Superior temporal gyrus (tissue), 1 donor: ENCODE results near the gene SUSD5.
"Not testable (repeated sequence)": the region's sequence is repeated elsewhere in the genome, so short reads cannot be mapped to it uniquely, and the experiment has no call there.

ENCODE experiments used
- DNase-seq: peaks from one replicate; pipeline ENCODE4 v3.0.0-alpha.2; 2016; ENCODE audit errors: extremely low spot score

SUSD5 gene

DNA sequence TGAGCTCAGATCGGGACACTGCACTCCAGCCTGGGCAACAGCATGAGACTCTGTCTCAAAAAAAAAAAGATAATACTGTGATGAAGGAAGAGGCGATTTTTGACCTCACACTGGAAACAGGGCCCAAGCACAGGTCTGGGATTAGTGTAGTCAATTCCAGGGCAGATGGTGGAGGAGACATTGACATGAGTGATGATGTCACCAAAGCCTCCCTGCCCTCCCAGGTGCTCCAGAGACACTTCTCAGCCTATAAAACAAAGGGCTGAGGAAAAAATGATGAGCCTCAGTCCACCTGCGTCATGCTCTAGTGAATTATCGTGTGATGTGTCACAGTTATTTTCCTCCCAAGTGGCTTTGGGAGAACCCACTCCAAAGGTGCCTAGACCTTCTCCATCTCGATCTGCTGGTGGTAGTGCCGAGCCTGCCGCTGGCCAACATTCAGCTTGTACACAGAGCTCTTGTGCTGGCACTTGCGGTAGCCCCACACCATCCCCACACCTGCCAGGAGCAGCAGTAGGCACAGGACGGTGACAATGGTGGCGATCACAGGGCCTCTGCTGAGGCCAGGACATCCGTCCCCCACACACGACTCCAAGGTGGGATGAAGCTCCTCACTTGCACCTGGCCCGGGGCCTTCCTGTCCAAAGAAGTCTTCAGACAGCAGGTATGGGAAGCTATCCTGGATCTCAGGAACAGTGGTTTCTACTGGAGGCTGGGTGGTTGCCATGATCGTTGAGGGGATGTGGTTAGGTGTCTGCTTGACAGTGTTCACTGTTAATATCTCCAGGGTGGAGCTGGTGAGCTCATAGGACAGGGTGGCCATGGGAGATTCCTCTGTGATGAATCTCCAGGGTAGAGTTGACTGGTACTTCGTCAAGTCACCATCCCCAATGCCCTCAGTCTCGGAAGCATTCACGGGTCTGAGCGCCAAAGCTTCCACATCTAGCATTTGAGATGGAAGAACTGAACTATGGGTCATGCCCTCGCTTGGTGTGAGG is 65.9 kb downstream of the SUSD5 start:
- DNase-seq, result no peak

DNA sequence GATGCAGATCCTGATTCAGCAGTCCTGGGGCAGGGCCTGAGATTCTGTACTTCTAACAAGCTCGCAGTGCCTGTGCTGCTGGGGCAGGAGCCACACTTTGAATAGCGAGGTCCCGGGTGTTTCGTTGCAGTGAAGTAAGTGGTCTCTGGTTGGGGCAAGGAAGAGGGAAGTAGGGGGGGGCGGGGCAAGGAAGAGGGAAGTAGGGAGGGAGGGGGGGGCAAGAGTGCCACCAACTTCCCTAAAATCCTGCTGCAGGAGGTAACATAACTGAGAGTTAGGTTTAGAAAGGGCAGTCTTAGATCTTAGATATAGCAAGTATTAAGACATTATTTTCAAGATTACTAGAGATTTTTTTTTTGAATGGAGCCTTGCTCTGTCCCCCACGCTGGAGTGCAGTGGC is 69.3 kb downstream of the SUSD5 start:
- no peak for DNase-seq

DNA sequence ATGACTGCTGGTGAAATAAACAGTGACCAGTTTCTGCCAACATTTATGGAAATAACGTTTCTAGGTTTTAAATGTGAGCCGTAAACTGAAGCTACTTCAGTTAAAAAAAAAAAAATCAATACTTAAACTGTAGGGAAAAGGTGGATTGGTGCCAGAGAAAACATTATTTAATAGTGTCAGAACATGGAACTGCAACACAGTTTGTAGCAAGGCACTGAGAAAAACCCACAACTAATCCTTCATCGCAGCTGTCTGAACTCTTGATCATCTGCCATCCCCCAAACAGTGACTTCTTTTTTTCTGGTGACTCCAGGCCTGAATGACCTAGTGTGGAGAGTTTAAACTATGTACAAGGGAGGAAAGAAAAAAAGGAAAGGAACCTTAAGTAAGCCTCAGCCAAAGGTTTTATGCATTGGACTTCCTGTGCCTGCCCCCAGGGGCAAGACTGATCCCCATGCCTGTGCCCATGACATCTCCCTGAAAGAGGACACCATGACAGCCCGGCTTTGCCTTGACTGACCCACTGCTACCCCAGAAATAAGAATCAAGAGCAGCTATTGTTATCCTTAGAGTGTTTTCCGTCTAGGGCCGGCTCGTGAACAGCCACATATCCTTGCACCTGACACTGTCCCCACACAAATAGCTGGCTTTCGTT is 71.7 kb downstream of the SUSD5 start:
- DNase-seq, result peak; percentile 95

DNA sequence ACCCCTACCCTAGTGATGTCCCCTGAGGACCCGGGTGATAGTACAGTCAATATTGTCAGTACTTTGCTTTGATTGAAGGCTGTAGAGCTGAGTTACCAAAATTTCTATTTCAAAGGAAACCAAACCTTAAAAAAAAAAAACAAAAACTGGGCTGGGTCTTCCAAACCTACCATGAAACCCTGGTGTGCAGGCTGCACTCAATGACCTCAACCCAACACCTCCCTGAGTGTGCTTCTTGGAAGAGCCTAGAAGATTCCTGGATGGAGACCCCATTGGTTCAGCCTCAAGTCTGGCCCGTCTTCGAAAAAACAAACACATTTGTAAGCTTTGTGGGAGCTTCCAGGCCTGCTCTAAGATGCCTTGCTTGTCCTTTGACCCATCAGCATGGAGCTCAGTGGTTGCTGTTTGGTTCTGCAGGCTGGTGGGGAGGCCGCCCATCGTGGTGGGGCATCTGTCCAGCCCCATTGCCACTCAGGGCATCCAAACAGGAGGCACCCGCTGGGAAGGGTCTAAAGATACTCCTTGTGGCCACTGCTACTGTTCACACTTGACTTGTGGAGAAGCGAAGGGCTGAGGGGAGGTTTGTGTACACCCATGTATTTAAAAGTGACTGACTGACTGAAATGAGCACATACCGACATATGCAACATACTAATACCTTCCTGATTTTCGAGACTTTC is 72.6 kb downstream of the SUSD5 start:
- DNase-seq, result no peak

DNA sequence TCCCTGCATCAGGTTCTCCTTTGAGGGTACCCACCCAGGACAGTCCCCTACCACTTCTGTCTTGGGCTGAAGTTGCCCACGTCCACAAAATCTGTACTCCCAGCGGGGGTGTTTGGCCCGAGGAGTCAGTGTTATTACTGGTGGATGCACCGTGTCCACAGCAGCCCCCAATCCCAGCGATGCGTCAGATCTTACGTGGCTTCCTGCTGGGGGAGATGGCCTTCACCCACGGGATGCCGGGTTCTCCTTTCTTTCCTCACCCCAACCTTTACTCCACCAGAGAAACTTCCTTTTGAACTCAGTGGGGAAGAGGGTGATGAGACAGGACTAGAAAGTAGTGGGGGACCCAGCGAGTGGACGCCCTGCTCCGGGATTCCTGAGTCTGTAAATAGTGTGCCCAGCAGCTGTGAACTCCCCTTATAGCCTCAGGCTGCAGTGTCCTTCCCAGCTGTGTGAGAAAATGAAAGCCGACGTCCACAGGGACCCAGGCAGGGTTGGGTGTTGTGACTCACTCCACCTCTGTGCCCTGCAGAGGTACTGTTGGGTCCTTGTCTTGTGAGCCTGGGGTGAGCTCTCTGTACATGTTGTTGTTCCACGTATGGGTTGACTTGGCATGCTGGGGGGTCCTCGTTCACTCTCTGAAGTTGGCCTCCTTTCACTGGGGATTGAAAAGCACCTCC is 73.2 kb downstream of the SUSD5 start:
- no peak for DNase-seq

DNA sequence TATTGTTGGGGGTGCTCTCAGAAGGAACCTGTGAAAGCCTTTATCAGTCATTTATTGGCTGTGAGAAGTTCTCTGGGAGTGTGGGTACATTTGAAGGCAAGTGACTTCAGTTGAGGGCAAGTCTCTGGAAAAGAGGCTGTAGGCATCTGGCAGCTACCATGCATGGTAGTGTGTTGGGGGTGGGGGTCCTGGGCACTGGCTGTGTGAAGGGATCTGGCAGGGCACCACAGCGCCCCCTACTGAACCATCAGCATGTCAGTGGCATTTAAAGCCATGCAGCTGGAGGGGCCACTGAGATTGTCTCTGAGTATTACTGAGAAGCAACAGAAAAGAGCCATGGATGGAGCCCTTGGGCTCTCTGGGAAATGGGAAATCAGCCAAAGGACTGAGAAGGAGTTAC is 74.2 kb downstream of the SUSD5 start:
- no peak for DNase-seq

DNA sequence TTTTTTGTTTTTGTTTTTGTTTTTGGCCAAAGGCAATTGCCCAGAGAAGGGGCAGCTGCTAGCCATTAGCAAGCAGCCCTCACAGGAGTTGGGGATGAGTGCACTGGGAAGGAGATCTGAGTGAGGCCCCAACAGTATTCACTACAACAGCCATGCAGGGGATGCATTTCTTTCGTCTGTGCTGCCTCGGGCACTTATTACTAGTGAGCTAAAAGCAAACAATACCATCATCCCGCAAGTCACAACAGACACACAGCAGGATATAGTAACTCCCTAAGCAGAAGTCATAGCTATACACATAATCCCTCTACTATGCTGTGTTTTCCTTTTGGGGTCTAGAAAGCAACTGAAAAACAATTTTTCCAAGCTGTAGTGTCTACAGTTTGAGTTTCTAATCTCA is 77.6 kb downstream of the SUSD5 start:
- no peak for DNase-seq

DNA sequence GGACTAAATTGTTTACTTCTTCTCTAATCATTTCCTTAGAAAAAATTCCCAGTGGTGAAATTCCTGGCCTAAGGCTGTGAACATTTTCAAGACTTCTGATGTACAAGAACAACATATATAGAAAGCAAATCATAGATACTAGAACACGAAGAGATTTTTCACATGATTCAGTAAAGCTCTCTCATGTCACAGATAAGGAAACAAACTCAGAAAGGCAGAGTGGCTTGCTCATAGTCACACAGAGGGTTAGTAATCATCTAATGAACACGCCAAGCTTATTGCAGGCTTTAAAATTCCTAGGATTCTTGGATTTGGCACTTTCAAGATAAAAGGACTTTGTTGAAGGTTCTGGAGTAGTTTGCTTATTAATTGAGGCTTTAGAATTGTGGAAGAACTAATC is 78.6 kb downstream of the SUSD5 start:
- no peak for DNase-seq

DNA sequence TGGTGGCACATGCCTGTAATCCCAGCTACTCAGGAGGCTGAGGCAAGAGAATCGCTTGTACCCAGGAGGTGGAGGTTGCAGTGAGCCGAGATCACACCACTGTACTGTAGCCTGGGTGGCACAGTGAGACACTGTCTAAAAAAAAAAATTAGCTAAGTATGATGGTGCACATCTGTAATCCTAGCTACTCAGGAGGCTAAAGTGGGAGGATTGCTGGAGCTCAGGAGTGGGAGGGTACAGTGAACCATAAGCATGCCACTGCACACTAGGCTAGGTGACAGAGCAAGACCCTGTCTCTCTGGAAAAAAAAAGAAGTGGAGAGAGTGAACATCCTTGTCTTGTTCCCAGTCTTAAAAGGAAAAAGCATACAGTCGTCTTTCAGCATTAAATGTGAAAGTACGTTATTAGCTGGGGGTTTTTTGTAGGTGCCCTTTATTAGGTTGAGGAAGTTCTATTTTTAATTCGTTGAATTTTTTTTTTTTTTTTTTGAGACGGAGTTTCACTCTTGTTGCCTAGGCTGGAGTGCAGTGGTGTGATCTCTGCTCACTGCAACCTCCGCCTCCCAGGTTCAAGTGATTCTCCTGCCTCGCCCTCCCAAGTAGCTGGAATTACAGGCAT is 79.5 kb downstream of the SUSD5 start:
- DNase-seq, result not testable (repeated sequence)

DNA sequence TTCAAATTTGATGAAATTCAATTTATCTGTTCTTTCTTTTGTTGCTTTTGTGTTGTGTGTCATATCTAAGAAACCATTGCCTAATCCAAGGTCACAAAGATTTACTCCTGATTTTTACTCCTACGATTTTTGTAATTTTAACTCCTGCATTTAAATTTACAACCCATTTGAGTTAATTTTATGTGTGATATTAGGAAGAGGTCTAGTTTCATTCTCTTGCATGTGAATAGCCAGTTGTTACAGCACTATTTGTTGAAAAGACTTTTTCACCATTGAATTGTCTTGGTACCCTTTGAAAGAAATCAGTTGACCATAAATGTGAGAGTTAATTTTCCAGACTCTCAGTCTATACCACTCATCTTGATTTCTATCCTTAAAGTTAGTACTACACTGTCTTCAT is 80.9 kb downstream of the SUSD5 start:
- DNase-seq, result no peak

DNA sequence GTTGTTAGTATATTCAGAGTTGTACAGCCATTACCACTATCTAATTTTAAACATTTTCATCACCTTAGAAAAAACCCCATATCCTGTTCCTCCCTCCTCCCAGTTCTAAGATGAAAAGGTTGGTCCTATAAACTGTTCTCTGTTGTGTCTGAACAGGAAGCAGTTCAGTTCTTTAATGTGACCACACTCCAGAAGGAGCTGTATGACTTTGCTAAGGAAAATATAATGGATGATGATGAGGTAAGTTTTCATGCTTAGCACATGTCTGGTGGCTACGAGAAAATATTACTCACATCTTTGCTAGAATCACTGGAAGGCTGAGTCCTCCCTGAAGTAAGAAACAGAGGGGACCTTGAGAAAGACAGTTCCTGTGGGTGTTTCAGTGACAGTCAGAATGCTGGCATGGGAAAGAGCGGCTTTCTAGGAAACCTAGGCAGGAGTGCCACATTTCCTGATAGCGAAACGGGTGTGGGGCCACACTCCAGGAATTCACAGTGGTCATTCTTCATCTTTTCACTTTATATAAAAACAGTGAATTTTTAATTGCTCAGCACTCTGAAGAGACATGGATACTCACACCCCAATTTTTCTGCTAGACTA is 84.5 kb downstream of the SUSD5 start:
- DNase-seq, result no peak

DNA sequence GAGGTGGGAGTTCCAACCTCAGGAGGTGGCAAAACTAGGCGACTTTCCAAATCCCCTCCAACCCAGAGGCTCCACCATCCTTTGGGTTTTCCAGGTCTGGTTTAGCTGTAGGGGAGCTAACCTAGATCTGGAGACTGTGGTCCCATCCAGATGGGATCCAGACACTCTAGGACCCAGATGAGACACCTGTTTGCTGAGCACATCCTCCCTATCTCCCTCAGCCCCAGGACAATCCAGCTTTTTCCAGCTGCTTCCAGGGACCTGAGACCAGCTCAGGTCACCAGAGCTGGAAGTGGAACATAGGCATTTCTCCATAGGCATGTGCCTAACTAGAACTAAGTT is 86.6 kb downstream of the SUSD5 start:
- DNase-seq, result no peak

DNA sequence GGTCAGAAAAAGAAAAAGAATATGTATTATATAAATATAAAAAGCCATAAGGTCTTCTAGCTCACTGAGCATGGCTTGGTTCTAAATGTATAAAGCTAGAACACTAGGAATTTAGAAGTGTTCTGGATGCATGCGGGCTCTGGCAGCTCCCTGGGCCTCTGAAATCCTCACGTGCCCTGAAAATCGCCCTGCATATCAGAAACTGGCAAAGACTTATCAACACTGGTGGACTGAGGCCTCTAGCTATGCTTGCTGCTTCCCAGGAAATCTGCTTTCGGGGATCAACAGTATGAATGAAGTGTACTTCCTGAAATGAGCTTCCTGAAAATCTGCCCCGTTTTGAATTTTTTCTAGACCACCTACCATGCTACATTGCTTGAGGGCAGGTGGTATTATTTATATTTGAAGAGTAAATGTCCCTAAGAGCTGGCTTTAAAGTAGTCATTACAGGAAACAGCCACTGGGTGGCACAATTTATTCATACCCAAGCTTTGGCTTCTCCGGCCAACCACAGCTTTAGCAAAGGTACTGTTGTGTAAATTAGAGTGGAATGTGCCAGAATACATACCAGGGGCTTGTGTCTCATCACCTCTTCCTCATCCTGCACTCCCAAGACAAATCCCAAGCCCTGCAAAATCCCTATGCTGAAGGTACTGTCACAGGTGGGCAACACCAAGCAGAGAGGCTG is 87.1 kb downstream of the SUSD5 start:
- peak; percentile 94 for DNase-seq

DNA sequence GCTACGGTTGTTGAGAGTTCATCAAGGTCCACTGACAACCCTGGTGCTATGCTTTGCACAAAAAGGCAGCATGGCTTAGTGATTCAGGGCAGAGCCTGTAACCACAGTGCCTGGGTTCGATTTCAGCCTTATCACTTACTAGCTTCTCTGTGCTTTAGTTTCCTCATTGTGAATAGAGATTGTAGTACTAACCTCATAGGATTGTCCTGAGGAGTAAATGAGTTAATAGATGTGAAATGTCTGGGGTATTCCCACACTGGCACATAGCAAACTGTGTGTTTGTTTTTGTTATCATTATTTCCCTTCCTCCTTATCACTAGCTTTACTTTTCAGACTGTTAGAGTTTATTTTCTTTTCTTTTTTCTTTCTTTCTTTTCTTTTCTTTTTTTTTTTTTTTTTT is 88.5 kb downstream of the SUSD5 start:
- no peak for DNase-seq

DNA sequence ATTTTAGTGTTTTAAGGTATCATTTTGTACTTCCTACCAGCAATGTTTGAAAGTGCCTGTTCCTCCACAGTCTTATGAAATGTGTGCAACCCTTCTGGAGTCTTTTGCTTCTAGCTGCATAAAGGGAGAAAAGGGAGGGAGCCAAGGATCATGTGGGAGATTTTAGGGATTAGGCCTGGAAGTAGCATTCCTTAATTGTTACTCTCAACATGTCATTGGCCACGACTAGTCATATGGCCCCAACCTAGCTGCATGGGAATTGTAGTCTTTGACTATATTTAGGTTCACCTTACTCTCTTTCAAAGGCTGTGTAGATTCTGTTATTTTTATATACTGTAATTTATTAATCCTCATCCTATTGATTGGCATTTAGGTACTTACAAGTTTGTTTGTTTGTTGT is 89.9 kb downstream of the SUSD5 start:
- no peak for DNase-seq

DNA sequence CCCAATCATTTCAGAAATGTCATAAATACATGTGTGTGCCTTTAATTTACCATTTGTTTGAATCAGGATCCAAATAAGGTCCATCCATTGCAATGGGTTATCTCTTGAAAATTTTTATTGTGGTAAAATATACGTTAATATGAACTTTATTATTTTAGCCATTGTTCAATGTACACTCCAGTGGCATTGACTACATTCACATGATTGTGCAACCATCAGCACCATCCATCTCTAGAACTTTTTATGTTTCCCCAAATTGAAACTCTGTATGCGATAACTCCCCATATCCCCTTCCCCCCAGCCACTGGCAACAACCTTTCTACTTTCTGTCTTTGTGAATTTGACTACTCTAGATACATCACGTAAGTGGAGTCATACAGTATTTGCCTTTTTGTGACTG is 92.8 kb downstream of the SUSD5 start:
- DNase-seq, result no peak

DNA sequence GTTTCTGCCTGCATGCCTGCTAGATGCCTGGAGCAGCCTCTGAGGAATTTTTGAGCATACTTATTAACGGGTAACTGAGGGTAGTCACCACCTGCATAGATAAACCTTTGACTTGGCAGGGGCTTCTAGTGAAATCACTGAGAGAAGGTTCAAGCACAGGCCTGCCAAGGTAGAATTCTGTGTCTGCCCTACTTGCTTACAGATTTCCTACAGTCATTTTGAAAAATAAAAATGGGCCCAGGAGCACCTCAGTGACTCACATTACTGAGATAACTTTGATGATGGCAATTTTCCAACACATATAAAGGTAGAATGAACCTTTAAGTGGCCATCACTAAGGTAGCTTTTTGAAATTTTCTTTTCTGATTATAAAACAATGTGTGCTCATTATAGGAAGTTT is 94.0 kb downstream of the SUSD5 start:
- no peak for DNase-seq

DNA sequence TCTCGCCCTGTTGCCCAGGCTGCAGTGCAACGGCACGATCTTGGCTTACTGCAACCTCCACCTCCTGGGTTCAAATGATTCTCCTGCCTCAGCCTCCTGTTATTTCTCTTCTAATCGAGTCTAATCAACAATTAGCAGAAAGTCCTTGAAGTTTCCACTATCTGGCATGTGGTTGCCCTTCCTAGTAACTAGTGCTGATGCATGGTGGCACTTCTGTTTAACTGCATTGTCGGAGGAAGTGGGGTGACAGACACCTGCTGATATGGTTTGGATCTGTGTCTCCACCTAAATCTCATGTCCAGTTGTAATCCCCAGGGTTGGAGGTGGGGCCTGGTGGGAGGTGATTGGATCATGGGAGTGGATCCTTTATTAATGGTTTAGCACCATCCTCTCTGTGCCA is 95.6 kb downstream of the SUSD5 start:
- no peak for DNase-seq

DNA sequence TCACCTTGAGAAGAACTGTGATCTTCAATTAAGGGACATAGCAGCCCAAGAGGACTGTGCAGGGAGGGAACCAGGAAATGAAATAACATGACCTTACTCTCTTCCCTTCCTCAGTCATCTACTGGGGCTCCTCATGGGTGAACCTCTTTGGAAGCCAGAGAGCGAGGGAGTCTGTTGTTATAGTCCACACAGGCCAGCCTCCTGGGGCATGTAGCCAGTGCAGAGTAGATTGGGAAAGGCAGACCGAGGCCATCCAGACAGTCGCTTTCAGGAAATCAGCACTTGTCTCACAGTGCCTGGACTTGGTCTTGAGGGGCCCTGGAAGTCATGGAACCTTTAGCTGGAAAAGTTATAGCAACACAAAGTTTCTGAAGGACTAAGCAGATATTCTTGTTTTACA is 98.7 kb downstream of the SUSD5 start:
- no peak for DNase-seq

DNA sequence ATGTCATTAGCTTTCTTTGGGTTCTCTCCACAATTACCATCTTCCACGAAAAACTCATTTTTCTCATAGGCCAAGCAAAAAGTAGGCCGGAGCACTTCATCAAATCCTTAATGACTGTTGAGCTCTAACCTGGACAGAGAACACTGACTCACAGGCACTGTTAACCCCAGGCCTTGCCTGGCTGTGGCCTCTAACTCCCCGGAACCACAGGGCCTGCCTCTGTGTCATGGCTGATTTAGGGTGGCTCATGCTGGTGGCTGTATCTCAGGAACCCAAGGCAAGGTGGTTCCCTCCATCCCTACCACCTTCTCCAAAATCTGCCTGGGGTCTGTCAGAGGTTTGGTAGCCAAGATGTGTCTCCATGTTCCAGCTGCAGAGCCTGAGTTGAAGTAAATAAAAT is 101.1 kb downstream of the SUSD5 start:
- DNase-seq, result no peak
